ENCODE data around the gene LRFN3. TPM values are rescaled to one million over a fixed set of nuclear protein-coding genes. Genes with fewer than 3 reads are reported as not detected.
A peak's percentile ranks its signal among the peaks of the same experiment; 100 is the strongest.
"Not testable (repeated sequence)": the region's sequence is repeated elsewhere in the genome, so short reads cannot be mapped to it uniquely, and the experiment has no call there.

The LRFN3 gene
- 8.8 TPM for total RNA-seq
- long read RNA-seq, partial matches to known transcripts, result 4 of 6 reads
- long read RNA-seq, other reads (novel, unspliced or antisense), result 0 of 6 reads

DNA sequence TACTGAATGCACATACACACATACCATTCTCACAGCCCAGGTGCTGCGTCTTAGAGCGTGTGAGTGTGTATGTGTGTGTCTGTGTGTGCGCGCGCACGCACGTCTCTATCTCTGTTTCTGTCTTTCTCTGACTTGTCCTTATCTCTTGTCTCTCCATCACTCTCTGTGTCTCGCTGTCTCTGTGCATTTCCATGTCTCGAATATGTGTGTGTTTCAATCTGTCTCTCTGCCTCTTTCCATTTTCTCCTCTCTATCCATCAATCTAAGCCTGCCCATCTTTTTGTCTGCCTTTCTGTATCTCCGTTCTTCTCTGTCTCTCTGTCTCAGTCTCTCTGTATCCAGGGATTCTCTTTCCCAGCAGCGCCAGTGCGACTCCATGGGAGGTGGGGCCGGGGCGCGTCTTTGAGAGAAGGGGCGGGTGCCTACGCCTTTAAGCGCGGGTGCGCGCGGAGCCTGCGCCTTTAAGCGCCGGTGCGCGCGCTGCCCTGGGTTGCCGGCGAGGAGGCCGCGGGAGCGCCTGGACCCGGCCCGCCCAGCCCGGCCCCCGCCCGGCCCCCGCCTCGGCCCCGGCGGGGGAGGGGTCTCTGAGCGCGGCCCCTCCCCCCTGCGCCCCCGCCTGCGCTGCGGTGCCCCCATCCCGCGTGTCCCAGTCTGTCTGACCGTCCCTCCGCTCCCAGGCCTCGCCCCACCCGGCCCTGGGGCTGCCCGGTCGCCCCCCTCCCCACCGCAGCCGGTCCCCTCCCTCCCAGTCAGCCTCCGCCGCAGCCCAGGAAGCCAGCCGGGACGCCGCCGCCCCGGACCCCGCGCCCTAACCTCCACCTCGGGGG lies at the start of gene LRFN3:
LRFN3 (plus strand) TSS at position 464 of the 827 bp plus-strand sequence. CDS start 3,052 bp downstream, outside the sequence.
- intact Hi-C loops (cut with DNase I), result no loop called here
- peak; percentile 82 for DNase-seq (ENCODE audit: low spot score)

GRCh38 chr19:35887197-35887596 lies 49.0 kb upstream of the LRFN3 start:
- intact Hi-C loops (cut with DNase I), result no loop called here
- no peak for DNase-seq (ENCODE audit: low spot score)

DNA sequence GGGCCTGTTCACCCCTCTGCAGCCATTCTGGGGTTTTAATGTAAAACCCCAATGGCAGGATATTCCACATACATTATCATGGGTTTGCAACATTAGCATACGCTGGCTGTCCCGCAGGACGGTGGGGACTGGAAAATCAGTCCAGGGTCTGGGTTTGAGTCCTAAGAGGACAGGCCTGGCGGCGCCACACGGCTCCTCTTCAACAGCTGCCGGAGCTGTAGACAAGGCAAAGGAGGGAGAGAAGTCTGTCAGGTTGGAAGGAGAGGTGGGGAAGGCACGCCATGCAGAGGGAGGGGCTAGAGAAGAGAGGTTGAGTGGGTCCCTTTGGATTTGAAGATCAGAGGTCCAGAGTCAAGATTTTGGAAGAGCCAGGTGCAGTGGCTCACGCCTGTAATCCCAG lies 47.8 kb upstream of the LRFN3 start:
- intact Hi-C loops (cut with DNase I), result no loop called here
- no peak for DNase-seq (ENCODE audit: low spot score)

GRCh38 chr19:35889370-35890112 lies 46.6 kb upstream of the LRFN3 start:
- DNase-seq (ENCODE audit: low spot score), result no peak
- intact Hi-C loops (cut with DNase I), result no loop called here

DNA sequence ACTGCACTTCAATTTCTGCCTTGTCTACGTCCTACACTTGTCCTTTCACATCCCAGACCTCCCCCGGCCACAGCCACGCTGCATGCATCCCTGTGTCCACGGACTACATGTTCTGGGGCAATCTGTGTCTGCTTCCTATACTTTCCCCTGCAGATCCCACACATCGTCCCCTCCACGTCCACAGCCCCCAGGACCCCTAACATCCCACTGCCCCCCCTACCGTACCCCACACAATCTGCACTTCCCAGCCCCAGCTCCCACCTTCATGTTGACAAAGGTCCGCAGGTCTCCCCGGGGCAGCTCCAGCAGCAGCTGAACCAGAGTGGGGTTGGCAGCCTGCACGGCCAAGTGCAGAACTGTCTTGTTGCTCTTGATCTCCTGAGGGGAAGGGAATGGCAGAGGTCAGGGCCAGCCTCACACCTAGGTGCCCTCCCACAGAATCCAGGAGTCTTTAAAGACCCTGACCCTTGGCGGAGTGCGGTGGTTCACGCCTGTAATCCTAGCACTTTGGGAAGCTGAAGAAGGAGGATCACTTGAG lies 46.0 kb upstream of the LRFN3 start:
- DNase-seq (ENCODE audit: low spot score), result no peak
- intact Hi-C loops (cut with DNase I), result no loop called here

DNA sequence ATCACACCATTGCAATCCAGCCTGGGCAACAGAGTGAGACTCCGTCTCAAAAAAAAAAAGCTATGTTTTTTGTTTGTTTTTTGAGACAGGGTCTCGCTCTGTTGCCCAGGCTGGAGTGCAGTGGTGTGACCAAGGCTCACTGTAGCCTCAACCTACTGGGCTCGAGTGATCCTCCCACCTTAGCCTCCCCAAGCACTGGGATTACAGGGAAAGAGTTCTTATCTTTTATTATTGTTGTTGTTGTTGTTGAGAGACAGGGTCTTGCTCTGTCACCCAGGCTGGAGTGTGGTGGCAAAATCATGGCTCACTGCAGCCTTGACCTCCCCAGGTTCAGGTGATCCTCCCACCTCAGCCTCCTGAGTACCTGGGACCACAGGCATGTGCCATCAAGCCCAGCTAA lies 44.4 kb upstream of the LRFN3 start:
- DNase-seq (ENCODE audit: low spot score), result not testable (repeated sequence)

DNA sequence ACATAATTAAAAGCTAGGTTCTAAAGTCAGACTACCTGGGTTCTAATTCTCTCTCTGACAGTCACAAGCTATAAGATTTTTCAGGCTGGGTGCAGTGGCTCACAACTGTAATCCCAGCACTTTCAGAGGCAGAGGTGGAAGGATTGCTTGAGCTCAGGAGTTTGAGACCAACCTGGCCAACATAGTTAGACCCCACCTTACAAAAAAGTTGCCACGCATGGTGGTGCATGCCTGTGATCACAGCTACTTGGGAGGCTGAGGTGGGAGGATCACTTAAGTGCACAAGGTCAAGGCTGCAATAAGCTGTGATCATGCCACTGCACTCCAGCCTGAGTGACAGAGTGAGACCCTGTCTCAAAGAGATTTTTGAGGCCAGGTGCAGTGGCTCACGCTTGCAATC lies 41.8 kb upstream of the LRFN3 start:
- no peak for DNase-seq (ENCODE audit: low spot score)
- intact Hi-C loops (cut with DNase I), result no loop called here

More for the DNA sequence above, 44.4 kb upstream of the LRFN3 start:
- intact Hi-C loops (cut with DNase I), result not testable (repeated sequence)

DNA sequence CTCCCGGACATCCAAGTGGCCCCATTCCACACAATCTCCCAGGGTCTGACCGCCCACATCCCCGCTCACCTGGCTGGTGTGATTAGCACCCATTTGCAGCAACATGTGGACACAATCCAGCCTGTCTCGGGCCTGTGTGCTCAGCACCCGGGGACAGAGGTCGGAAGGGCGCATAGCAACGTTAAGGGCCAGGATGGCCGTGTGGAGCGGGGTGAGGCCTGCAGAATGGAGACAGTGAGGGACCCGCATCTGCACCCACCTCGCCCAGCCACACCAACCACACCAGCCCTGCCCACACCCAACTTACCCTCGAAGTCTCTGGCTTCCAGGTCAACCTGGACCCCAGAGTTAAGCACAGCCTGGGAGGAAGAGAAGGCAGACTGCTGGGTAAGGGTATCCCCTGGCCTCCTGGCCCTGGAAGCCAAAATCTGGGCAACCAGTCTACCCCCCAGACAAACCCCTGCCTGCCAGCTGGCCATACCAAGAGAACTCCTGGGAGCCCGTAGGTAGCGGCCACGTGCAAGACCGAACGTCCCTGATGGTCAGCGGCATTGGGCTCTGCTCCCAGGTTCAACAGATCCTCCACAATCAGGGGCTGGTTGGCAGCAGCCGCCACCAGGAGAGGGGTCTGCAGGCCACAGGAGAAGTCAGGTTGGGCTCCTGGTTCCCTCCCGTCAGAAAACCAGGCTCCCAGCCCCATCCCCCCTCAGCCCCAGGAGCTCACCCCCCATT lies 40.1 kb upstream of the LRFN3 start:
- intact Hi-C loops (cut with DNase I), result no loop called here
- DNase-seq (ENCODE audit: low spot score), result no peak

DNA sequence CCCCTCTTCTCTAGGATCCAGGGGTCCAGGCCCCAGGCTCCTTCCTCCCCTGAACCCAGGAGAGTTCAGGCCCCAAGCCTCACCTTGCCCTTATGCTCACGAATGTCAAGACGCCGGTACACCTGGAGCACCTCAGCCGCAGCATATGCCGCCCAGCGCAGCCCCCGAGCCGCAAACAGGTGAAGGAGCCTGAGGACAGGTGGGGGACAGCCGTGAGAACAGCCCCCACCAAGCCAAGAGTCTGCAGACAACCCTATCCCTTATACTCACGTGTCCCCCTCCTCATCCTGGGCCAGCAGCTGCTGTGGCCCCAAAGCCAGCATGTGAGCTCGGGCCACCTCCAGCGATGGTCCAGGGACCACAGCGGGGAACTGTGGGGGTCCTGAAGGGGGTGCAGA lies 39.5 kb upstream of the LRFN3 start:
- intact Hi-C loops (cut with DNase I), result no loop called here
- no peak for DNase-seq (ENCODE audit: low spot score)

DNA sequence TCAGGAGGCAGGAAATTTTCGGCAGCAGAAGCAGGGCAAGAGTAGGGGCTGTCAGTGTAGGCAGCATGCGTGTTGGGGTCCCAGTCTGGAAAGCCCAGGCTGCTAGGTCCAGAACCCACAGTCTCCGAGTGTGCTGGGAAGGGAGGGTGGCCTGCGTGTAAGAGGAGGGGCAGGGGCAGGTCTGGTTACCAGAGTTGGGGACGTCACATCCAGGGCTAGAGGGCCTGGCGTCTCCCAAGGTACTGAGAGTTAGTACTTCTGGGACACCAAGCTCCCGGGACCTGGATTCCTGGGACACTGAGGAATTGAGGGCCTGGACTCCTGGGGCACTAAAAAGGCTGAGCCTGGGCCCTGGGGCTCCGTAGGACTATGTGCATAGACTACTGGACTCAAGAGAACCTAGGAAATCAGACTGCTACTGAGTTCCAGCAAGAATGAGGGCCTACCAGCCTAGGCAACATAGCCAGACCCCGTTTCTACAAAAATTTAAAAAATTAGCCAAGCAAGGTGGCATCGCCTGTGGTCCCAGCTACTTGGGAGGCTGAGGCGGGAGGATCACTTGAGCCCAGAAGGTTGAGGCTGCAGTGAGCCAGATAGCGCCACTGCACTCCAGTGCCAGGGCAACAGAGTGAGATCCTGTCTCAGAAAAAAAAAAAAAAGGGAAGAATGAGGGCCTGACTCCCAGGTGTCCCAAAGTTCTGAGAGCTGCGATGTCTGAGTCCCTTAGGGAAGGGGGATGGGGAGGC lies 38.3 kb upstream of the LRFN3 start:
- DNase-seq (ENCODE audit: low spot score), result no peak
- intact Hi-C loops (cut with DNase I), result loop anchor here (2.0 kb wide), 1 partner anchor 33 kb away; no protein-coding TSS in a partner anchor

DNA sequence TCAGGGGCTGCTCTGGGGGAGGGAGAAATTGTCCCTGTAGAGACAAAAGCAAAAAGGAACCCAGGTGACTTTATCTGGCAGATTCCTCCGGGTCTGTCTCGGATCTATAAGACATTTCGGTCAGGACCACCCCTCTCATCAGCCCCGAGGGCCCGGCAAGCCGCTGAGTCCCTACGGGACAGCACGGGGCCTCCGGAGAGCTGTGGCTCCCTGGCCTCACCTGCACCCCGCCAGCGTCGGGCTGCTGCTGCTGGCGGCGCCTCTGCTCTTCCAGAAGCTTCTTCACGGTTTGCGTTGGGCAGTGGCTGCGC lies 37.7 kb upstream of the LRFN3 start:
- intact Hi-C loops (cut with DNase I), result loop anchor here (2.0 kb wide), 1 partner anchor 32 kb away; no protein-coding TSS in a partner anchor
- DNase-seq (ENCODE audit: low spot score), result no peak

DNA sequence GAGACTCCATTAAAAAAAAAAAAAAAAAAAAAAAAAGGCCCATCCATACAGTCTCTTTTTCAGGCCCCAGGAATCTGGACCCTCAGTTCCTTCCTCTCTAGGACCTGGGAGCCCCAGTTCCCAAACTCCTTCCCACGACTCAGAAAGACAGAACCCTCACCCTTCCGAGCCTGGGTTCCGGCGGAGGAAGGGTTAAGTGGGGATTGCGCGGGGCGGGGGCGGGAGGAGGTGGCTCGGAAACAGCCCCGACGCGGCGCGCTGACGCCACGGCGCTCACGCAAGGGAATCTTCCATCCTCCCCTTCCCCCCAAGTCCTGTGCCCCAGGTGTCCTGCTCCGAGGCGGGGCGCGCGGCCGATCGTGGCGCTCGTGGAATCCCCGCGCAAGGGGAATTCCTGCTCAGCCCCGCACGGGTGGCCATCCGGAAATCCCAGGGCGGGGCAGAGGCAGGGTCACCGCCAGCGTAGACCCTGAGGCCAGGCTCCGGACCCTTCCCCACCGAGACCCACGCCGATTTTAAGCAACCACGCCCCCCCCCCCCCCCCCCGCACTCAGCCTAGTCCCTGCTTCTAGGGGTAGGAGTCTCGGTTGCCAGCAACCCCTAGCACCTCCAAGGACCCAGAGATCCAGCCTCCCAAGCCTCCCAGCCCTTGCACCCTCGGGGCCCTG lies 36.5 kb upstream of the LRFN3 start:
- intact Hi-C loops (cut with DNase I), result loop anchor here (2.0 kb wide), 1 partner anchor 31 kb away; no protein-coding TSS in a partner anchor
- peak; percentile 93 for DNase-seq (ENCODE audit: low spot score)

GRCh38 chr19:35901055-35901644 lies 35.0 kb upstream of the LRFN3 start:
- DNase-seq (ENCODE audit: low spot score), result no peak
- intact Hi-C loops (cut with DNase I), result no loop called here

DNA sequence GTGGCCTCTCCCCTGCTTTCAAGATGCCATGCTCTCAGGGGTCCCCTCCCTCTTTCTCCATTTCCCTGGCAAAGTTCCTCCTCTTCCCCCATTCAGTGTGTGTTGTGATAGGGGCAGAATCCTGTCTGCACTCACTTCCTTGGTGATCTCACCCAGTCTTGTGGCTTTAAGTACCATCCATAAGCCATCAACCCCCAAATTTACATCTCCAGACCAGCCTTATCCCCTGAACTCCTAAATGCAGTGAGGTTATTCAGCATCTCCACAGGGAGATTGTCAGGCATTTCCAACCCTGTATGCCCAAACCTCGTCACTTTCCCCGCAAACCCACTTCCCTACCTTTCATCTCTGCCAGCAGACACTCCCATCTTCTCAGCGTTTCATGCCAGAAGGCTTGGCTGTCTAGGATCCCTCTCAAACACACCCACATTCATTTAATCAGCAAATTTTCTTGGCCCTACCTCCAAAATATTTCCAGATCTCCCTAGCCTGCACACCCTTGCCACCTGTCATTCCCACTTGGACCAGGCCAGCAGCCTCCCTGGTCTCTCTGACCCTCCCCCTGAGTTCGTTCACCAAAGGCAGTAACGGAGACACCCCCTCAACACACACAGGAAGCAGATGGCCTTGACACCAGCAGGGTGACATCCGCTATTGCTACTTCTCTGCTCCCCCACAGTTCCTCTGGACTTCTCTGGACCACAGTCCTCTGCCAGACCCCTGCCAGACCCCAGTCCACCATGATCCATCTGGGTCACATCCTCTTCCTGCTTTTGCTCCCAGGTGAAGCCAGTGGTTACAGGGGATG lies 34.1 kb upstream of the LRFN3 start, which contains the start of gene HCST:
HCST (plus strand) TSS at position 676 of the 808 bp plus-strand sequence; CDS start at position 741, 65 bp downstream.
- DNase-seq (ENCODE audit: low spot score), result no peak
- intact Hi-C loops (cut with DNase I), result no loop called here

DNA sequence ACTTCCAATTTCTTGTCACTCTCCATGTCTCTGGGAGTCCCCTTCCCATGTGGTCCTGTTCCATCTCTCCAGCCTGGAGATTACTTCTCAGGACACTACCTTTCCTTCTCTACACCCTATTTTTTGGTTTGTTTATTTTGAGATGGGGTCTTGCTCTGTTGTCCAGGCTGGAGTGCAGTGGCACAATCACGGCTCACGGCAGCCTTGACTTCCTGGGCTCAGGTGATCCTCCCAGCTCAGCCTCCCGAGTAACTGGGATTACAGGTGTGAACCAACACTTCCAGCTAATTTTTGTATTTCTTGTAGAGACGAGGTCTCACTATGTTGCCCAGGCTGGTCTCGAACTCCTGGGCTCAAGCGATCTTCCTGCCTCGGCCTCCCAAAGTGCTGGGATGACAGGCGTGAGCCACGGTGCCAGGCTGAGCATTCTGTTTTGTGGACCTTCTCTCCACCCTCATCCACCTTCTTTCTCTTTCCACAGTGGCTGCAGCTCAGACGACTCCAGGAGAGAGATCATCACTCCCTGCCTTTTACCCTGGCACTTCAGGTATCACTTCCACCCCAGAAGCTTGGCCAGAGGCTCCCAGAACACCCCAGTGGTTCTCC lies 33.2 kb upstream of the LRFN3 start:
- no peak for DNase-seq (ENCODE audit: low spot score)
- intact Hi-C loops (cut with DNase I), result no loop called here

DNA sequence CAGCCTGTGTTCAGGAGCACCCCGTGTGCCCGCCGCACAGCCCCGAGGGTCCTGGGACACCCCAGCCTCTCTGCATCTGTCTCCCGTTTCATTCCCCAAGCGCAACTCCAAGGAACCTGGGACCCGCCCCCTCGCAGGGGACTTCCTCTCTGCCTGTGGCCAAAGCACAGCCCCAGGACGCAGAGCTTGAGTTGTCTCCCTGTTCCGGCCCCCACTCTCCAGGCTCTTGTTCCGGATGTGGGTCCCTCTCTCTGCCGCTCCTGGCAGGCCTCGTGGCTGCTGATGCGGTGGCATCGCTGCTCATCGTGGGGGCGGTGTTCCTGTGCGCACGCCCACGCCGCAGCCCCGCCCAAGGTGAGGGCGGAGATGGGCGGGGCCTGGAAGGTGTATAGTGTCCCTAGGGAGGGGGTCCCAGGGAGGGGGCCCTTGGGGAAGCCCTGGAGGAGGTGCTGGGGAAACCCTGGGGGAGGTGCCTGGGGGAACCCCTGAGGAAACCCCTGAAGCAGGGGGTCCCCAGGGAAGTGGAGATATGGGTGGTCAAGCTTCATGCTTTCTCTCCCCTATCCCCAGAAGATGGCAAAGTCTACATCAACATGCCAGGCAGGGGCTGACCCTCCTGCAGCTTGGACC lies 32.5 kb upstream of the LRFN3 start:
- DNase-seq (ENCODE audit: low spot score), result peak; percentile 90
- intact Hi-C loops (cut with DNase I), result no loop called here
